C4-2B (cell line): ENCODE data around the gene B3GALT6.

Experiments used
- ZFX ChIP-seq: fragments of 450-650 bp; IDR thresholded peaks from 2 replicates; pipeline ENCODE4 v1.6.1; 2017
- TF ChIP-seq, protein P1 (sequence below): fragments of 450-650 bp; conservative IDR thresholded peaks from 2 replicates; pipeline ENCODE4 v1.5.1; 2017; ENCODE audit warnings: mild to moderate bottlenecking

- TF ChIP-seq ZFX, result peak; percentile 42; the same call in 1 of the 2 replicates
- TF ChIP-seq, protein P1, sequence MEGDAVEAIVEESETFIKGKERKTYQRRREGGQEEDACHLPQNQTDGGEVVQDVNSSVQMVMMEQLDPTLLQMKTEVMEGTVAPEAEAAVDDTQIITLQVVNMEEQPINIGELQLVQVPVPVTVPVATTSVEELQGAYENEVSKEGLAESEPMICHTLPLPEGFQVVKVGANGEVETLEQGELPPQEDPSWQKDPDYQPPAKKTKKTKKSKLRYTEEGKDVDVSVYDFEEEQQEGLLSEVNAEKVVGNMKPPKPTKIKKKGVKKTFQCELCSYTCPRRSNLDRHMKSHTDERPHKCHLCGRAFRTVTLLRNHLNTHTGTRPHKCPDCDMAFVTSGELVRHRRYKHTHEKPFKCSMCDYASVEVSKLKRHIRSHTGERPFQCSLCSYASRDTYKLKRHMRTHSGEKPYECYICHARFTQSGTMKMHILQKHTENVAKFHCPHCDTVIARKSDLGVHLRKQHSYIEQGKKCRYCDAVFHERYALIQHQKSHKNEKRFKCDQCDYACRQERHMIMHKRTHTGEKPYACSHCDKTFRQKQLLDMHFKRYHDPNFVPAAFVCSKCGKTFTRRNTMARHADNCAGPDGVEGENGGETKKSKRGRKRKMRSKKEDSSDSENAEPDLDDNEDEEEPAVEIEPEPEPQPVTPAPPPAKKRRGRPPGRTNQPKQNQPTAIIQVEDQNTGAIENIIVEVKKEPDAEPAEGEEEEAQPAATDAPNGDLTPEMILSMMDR, result no peak
Observed at GRCh38 chr1:1281533-1282321, 49.7 kb downstream of the B3GALT6 start.
